IMR-90 (cell line): ENCODE results near the gene STK10. TPM values are rescaled to one million over a fixed set of nuclear protein-coding genes. Genes with fewer than 3 reads are reported as not detected.

Source experiments
- ATAC-seq: fragments of 200-7000 bp; cut with Tn5 transposase; 2 replicates; pipeline ENCODE4 v1.9.1; 2020; ENCODE audit warnings: low read depth, mild to moderate bottlenecking, moderate library complexity
- BruUV-seq: library from RNA; stranded (reverse); fragments of 400-500 nt; replicated peaks from 2 replicates; lab custom pipeline; 2021; lab: Mats Ljungman, UMichigan
- CTCF ChIA-PET: fragments of 300-600 bp; formaldehyde crosslinking; extraction: SDS; loops from one replicate; lab custom pipeline; 2021; ENCODE audit warnings: antibody characterized with exemption; lab: Yijun Ruan, JAX
- POLR2A ChIA-PET: fragments of 300-600 bp; sonication (Branson Sonifier 250); formaldehyde crosslinking; loops from one replicate; lab custom pipeline; 2022; ENCODE audit warnings: antibody characterized with exemption; ENCODE audit not compliant: unreplicated experiment; lab: Charles Lee
- DNase-seq: peaks from one replicate; pipeline ENCODE4 v3.0.0; 2013
- H2AFZ ChIP-seq: replicated peaks from 2 replicates; pipeline ENCODE3; 2013; ENCODE audit warnings: low read length, mild to moderate bottlenecking; ENCODE audit not compliant: poor library complexity
- H2AK5ac ChIP-seq: 2 replicates; pipeline ENCODE4 v1.6.1; 2013; ENCODE audit warnings: low read depth, low read length, inconsistent platforms
- H2AK9ac ChIP-seq: replicated peaks from 2 replicates; pipeline ENCODE3; 2013; ENCODE audit warnings: mild to moderate bottlenecking, low read depth, low read length, moderate library complexity; ENCODE audit not compliant: poor library complexity
- H2BK120ac ChIP-seq: 2 replicates; pipeline ENCODE4 v1.6.1; 2013; ENCODE audit warnings: low read depth, low read length, inconsistent platforms
- H2BK15ac ChIP-seq: 3 replicates; pipeline ENCODE4 v1.6.1; 2013; ENCODE audit warnings: low read depth, low read length, inconsistent platforms
- H2BK20ac ChIP-seq: 2 replicates; pipeline ENCODE4 v1.6.1; 2013; ENCODE audit warnings: low read depth, mild to moderate bottlenecking, inconsistent platforms, low read length, moderate library complexity
- H2BK5ac ChIP-seq: 2 replicates; pipeline ENCODE4 v1.6.1; 2013; ENCODE audit warnings: mild to moderate bottlenecking, low read depth, low read length, inconsistent platforms; ENCODE audit not compliant: poor library complexity, severe bottlenecking
- H3K14ac ChIP-seq: replicated peaks from 2 replicates; pipeline ENCODE4 v1.6.1; 2013; ENCODE audit warnings: low read depth, low read length, inconsistent platforms
- H3K18ac ChIP-seq: 2 replicates; pipeline ENCODE4 v1.6.1; 2013; ENCODE audit warnings: low read depth, low read length, control low read depth
- H3K23ac ChIP-seq: 2 replicates; pipeline ENCODE4 v1.6.1; 2013; ENCODE audit warnings: low read depth, low read length, inconsistent platforms
- H3K27ac ChIP-seq: 2 replicates; pipeline ENCODE4 v1.5.1; 2013; ENCODE audit warnings: mild to moderate bottlenecking, control low read depth, low read length; ENCODE audit not compliant: insufficient read depth
- H3K27me3 ChIP-seq: 2 replicates; pipeline ENCODE4 v1.6.1; 2013; ENCODE audit warnings: low read length; ENCODE audit not compliant: control insufficient read depth, insufficient read depth
- H3K36me3 ChIP-seq: 2 replicates; pipeline ENCODE4 v1.6.1; 2013; ENCODE audit warnings: low read length, mixed read lengths; ENCODE audit not compliant: control insufficient read depth, insufficient read depth
- H3K4ac ChIP-seq: 2 replicates; pipeline ENCODE4 v1.6.1; 2013; ENCODE audit warnings: low read depth, low read length, inconsistent platforms
- H3K4me1 ChIP-seq: 2 replicates; pipeline ENCODE4 v1.6.1; 2013; ENCODE audit warnings: low read length, mixed read lengths; ENCODE audit not compliant: control insufficient read depth, insufficient read depth
- H3K4me2 ChIP-seq: 2 replicates; pipeline ENCODE4 v1.6.1; 2013; ENCODE audit warnings: low read depth, mild to moderate bottlenecking, control low read depth, low read length, moderate library complexity
- H3K4me3 ChIP-seq: 2 replicates; pipeline ENCODE4 v1.5.1; 2013; ENCODE audit warnings: low read depth, mild to moderate bottlenecking, control low read depth, low read length, moderate library complexity; ENCODE audit not compliant: insufficient read depth
- H3K56ac ChIP-seq: 2 replicates; pipeline ENCODE4 v1.6.1; 2013; ENCODE audit warnings: low read length, inconsistent platforms; ENCODE audit not compliant: insufficient read depth; ENCODE audit errors: extremely low read depth
- H3K79me1 ChIP-seq, 2 experiments: 2 replicates each; pipeline ENCODE4 v1.6.1; 2013; ENCODE audit warnings: low read length in 2 of 2, inconsistent platforms in 1 of 2, low read depth in 1 of 2
- H3K9ac ChIP-seq: 2 replicates; pipeline ENCODE4 v1.6.1; 2013; ENCODE audit warnings: low read depth, low read length, control low read depth
- H3K9me1 ChIP-seq: 2 replicates; pipeline ENCODE4 v1.6.1; 2013; ENCODE audit warnings: low read length, inconsistent platforms; ENCODE audit not compliant: insufficient read depth
- H3K9me3 ChIP-seq: 2 replicates; pipeline ENCODE4 v1.6.1; 2013; ENCODE audit warnings: low read length; ENCODE audit not compliant: control insufficient read depth, insufficient read depth
- H4K20me1 ChIP-seq: 2 replicates; pipeline ENCODE4 v1.6.1; 2013; ENCODE audit warnings: low read length, inconsistent platforms; ENCODE audit not compliant: insufficient read depth
- H4K5ac ChIP-seq: 2 replicates; pipeline ENCODE4 v1.6.1; 2013; ENCODE audit warnings: mild to moderate bottlenecking, low read depth, low read length, control low read depth
- H4K8ac ChIP-seq, 2 experiments: 2 replicates each; pipeline ENCODE4 v1.6.1; 2013; ENCODE audit warnings: low read depth in 2 of 2, low read length in 2 of 2, control low read depth in 1 of 2, inconsistent platforms in 1 of 2
- H4K91ac ChIP-seq: 2 replicates; pipeline ENCODE4 v1.6.1; 2013; ENCODE audit warnings: low read depth, low read length, inconsistent platforms; ENCODE audit not compliant: insufficient read depth
- BHLHE40 ChIP-seq: fragments of 150-350 bp; IDR thresholded peaks from 2 replicates; pipeline ENCODE4 v1.6.1; 2016; ENCODE audit warnings: mild to moderate bottlenecking, low read depth, low read length
- CEBPB ChIP-seq: IDR thresholded peaks from 2 replicates; pipeline ENCODE4 v1.6.1; 2012; ENCODE audit warnings: low read depth, low read length, improper control_type of control experiment
- CHD1 ChIP-seq: IDR thresholded peaks from 2 replicates; pipeline ENCODE4 v1.6.1; 2012; ENCODE audit warnings: low read depth, low read length, improper control_type of control experiment
- CTCF ChIP-seq: conservative IDR thresholded peaks from 2 replicates; pipeline ENCODE4 v1.5.1; 2012; ENCODE audit warnings: mild to moderate bottlenecking, low read depth, low read length, improper control_type of control experiment
- ELK1 ChIP-seq: fragments of 150-350 bp; IDR thresholded peaks from 2 replicates; pipeline ENCODE4 v1.6.1; 2016; ENCODE audit warnings: low read depth, mild to moderate bottlenecking, low read length, moderate library complexity, borderline replicate concordance
- FOS ChIP-seq: fragments of 150-350 bp; IDR thresholded peaks from 2 replicates; pipeline ENCODE4 v1.6.1; 2016; ENCODE audit warnings: low read depth, low read length
- MAFK ChIP-seq: IDR thresholded peaks from 2 replicates; pipeline ENCODE4 v1.6.1; 2012; ENCODE audit warnings: low read depth, low read length, improper control_type of control experiment
- MAZ ChIP-seq: IDR thresholded peaks from 2 replicates; pipeline ENCODE4 v1.6.1; 2012; ENCODE audit warnings: low read depth, mild to moderate bottlenecking, low read length, improper control_type of control experiment, moderate library complexity, borderline replicate concordance
- MXI1 ChIP-seq: IDR thresholded peaks from 2 replicates; pipeline ENCODE4 v1.6.1; 2012; ENCODE audit warnings: low read depth, mild to moderate bottlenecking, low read length, moderate library complexity, borderline replicate concordance
- NFE2L2 ChIP-seq: fragments of 150-350 bp; IDR thresholded peaks from 2 replicates; pipeline ENCODE4 v1.6.1; 2016; ENCODE audit warnings: low read depth, mild to moderate bottlenecking, low read length
- POLR2A ChIP-seq: IDR thresholded peaks from 2 replicates; pipeline ENCODE4 v1.6.1; 2012; ENCODE audit warnings: mild to moderate bottlenecking, low read depth, low read length
- RAD21 ChIP-seq: IDR thresholded peaks from 2 replicates; pipeline ENCODE4 v1.6.1; 2012; ENCODE audit warnings: low read length, improper control_type of control experiment
- RFX5 ChIP-seq: IDR thresholded peaks from 2 replicates; pipeline ENCODE4 v1.8.0; 2012; ENCODE audit warnings: low read depth, mild to moderate bottlenecking, low read length, moderate library complexity
- SMC3 ChIP-seq: fragments of 150-350 bp; IDR thresholded peaks from 2 replicates; pipeline ENCODE4 v1.6.1; 2016; ENCODE audit warnings: low read depth, mild to moderate bottlenecking, antibody characterized with exemption, low read length, moderate library complexity
- USF2 ChIP-seq: fragments of 150-350 bp; IDR thresholded peaks from 2 replicates; pipeline ENCODE4 v1.6.1; 2017; ENCODE audit warnings: mild to moderate bottlenecking, antibody characterized with exemption, low read length, low read depth
- WGBS, 2 experiments: methylation state at CpG; one replicate each; pipeline versions ENCODE4 v1.1.5 to v1.1.7; 2013; ENCODE audit warnings: missing lambda C conversion rate in 2 of 2; ENCODE audit not compliant: insufficient read length in 1 of 2; ENCODE audit errors: extremely low coverage in 2 of 2; 5-methylcytosine and 5-hydroxymethylcytosine counted together
- dilution Hi-C: fragments of 300-500 bp; cut with HindIII; formaldehyde crosslinking; loops from one replicate; pipeline ENCODE4 v1.14.3; 2018; ENCODE audit warnings: low sequenced_read_pairs; ENCODE audit not compliant: unreplicated experiment
- in situ Hi-C: fragments of 300-500 bp; cut with MboI; formaldehyde crosslinking; loops from 3 replicates; pipeline ENCODE4 v1.14.3; 2019; ENCODE audit warnings: low sequenced_read_pairs, inconsistent platforms, mixed read lengths
- intact Hi-C: fragments of 100-400 bp; cut with micrococcal nuclease; formaldehyde crosslinking; loops from 2 replicates; pipeline ENCODE4 v1.10.0; 2022
- polyA plus RNA-seq, 3 experiments: library from polyadenylated mRNA; depleted of rRNA; stranded (reverse); fragments of >200 nt; gene quantifications; 2 replicates each; pipeline ENCODE4 v1.2.3, GENCODE V29; 2012; ENCODE audit warnings: low replicate concordance in 1 of 3
- total RNA-seq: library from RNA; depleted of rRNA; stranded (reverse); fragments of >200 nt; gene quantifications from 2 replicates; pipeline ENCODE4 v1.2.3, GENCODE V29; 2012

Gene STK10
- total and polyA plus RNA-seq, 2 of the 4 experiments (the other 2 are of a cell fraction) = 15.4 to 18.5 TPM

GRCh38 chr5:172097356-172097755 is 90.7 kb downstream of the STK10 start:
- Histone ChIP-seq H3K4ac (peak overlapping the region; percentile 38; the same call in 1 of the 2 replicates), H2AFZ (peak overlapping the region; percentile 4), H3K36me3 (peaks cover 17% of the 10 kb centered on the region), H3K4me3 (peak overlapping the region; percentile 1; the same call in 1 of the 2 replicates), H3K56ac (no peak overlapping the region), H2AK9ac (no peak overlapping the region), H2BK120ac (0 out of 2 replicates have a peak overlapping the region, but pooled peaks have one; percentile 15), H4K91ac (no peak overlapping the region), H3K9ac (no peak overlapping the region), H4K8ac (peak overlapping the region in 1 of 2 experiments; percentile 32; a peak in 1 of 4 replicates), H3K4me2 (peak overlapping the region; percentile 81), H3K4me1 (peaks cover 16% of the 10 kb centered on the region), H3K18ac (no peak overlapping the region), H2BK5ac (peak overlapping the region; percentile 43), H3K9me1 (peaks cover 21% of the 10 kb centered on the region), H2BK15ac (no peak overlapping the region; the same call in 2 of the 3 replicates), H4K5ac (0 out of 2 replicates have a peak overlapping the region, but pooled peaks have one; percentile 7), H2BK20ac (0 out of 2 replicates have a peak overlapping the region, but pooled peaks have one; percentile 0), H3K14ac (0 out of 2 replicates have a peak overlapping the region, but pooled peaks have one; percentile 5), H3K79me1 (peaks cover 11 to 34% of the 10 kb centered on the region in 2 experiments; a peak in 3 of 4 replicates), H2AK5ac (no peak overlapping the region), H3K23ac (0 out of 2 replicates have a peak overlapping the region, but pooled peaks have one; percentile 4), H3K27me3 (no peaks in the 10 kb centered on the region), H3K9me3 (no peaks in the 10 kb centered on the region), H4K20me1 (peaks cover under 1% of the 10 kb centered on the region; the same call in 1 of the 2 replicates), H3K27ac (peak overlapping the region; percentile 13; the same call in 1 of the 2 replicates)
- ATAC-seq = peak; percentile 66
- ChIA-PET CTCF (interaction anchor here (0.5 kb wide), 1 partner anchor 601 kb away, joined by 3 read pairs; no protein-coding TSS in a partner anchor), POLR2A (interaction anchor here (0.6 kb wide), 1 partner anchor 674 kb away, joined by 6 read pairs; no protein-coding TSS in a partner anchor)
- BruUV-seq = no TSS peak
- dilution Hi-C loops = no loop called here
- intact Hi-C loops = no loop called here
- peak; percentile 72 for DNase-seq
- 15% methylated on average over 12 of the region's 14 CpGs; no CpG with 5 or more reads in 1 of the 2 experiments for WGBS, 2 experiments
- in situ Hi-C loops = no loop called here
- TF ChIP-seq POLR2A (no peak), CTCF (no peak), ELK1 (no peak), RAD21 (no peak), SMC3 (no peak), MXI1 (no peak), MAFK (no peak), FOS (no peak), RFX5 (no peak), CHD1 (no peak), BHLHE40 (no peak), CEBPB (no peak), USF2 (no peak), MAZ (no peak), NFE2L2 (no peak)
